NK-92 (cell line): ENCODE measurements around the gene INPP5B.

ENCODE experiments used
- DNase-seq: peaks from one replicate; lab custom pipeline; 2025; ENCODE audit not compliant: unreplicated experiment; lab: John Stamatoyannopoulos, UW

Gene INPP5B

GRCh38 chr1:37875833-37876232, 71.0 kb downstream of the INPP5B start:
- no peak for DNase-seq

DNA sequence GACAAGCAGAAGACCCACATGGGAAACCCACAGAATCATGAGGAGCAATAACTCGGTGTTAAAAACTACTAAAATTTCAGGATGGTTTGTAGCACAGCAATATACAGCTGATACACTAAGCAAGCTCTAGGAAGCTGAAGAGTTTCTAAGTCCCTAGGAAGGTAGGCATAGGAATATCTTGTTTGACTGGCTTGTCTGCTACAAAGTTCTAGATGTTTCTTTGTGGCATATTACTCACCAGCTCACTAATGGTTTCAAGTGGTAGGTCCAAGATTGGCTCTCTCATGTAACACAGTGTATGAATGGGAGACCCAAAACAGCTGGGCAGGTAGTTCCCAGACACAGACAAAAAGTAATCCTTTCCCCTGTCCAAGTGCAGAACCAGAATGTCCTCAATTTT, 74.2 kb downstream of the INPP5B start:
- no peak for DNase-seq

DNA sequence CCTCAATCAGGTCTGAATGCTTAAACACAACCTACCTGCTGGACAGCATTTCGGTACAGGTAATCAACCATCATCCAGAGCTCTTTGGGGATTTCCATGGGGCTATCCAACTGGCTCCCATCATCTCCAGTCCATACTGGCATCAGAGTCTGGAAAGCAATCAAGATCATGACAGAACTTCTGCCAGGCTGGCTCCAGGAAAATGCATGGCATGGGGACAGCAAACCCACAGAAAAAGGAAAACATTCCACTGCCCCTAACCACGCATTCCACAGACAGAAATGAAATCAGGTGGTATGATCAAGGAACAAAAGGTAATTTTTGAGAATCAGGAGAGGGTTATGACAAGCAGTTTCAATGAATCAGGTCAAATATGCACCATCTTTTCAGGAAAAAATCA, 78.4 kb downstream of the INPP5B start:
- no peak for DNase-seq

- DNase-seq, result no peak
These were observed 79.1 kb downstream of the INPP5B start for GRCh38 chr1:37867784-37868183.

DNA sequence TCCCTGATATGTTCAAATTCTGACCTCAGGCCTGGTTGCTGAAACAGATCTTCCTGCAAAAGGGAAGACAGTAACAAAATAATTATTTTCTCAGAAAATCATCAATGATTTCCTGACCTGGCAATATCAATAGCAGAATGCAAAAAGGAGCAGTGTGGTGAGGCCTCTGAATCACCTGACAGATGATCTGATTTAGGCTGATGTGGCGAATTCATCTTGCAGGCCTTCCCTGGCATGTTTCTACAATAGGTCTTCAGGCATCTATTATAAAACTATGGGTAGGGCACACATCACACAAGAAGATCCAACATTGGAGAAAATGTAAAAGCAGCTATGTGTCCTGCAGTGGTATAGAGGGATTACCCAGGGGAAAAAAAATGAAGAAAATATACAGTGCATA, 80.4 kb downstream of the INPP5B start:
- DNase-seq, result no peak

GRCh38 chr1:37865348-37866120, 81.3 kb downstream of the INPP5B start:
- DNase-seq, result no peak

- no peak for DNase-seq
These were observed 84.5 kb downstream of the INPP5B start for GRCh38 chr1:37862330-37862729.

- DNase-seq, result no peak
These were observed 85.7 kb downstream of the INPP5B start for GRCh38 chr1:37861151-37861550.

GRCh38 chr1:37860346-37860666, 86.5 kb downstream of the INPP5B start:
- DNase-seq, result no peak

- DNase-seq, result peak; percentile 88
These were observed 87.1 kb downstream of the INPP5B start, which contains the start of gene MTF1 for GRCh38 chr1:37859507-37860345. Gene MTF1 (minus strand): TSS chr1:37859592. CDS start chr1:37857658, 1,934 bp downstream.

GRCh38 chr1:37858931-37859506, 87.8 kb downstream of the INPP5B start:
- no peak for DNase-seq

DNA sequence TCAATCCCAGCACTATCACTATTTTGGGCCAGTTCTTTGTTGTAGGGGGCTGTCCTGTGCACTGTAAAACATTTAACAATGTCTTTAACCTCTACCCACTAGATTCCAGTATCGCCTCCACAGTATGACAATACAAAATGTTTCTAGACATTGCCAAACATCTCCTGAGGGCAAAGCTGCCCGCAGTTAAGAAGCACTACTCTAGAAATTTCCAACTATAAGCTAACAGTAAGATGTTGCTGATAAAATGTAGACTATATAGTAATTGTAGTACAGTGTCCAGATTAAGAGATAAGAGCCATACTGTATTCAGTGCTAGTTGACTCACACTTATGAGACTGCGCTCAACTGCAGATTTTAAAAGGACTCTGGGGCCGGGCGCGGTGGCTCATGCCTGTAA, 92.4 kb downstream of the INPP5B start:
- DNase-seq, result no peak

DNA sequence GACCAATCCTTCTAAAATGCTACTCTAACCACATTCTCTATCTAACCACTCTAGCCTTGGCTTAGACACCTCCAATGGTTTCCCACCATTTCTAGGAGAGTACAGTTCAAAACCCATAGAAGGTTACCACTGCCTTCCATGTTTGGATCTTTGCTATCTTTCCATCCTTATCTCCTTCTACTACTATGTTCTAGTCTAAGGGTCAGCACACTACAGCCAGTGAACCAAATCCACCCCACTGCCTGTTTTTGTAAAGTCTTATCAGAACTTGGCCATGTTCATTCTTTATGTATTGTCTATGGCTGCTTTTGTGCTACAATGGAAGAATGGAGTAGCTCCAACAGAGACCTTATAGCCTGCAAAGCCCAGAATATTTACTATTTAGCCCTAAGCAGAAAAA, 93.7 kb downstream of the INPP5B start:
- no peak for DNase-seq

GRCh38 chr1:37851782-37852210, 95.1 kb downstream of the INPP5B start:
- DNase-seq, result no peak

DNA sequence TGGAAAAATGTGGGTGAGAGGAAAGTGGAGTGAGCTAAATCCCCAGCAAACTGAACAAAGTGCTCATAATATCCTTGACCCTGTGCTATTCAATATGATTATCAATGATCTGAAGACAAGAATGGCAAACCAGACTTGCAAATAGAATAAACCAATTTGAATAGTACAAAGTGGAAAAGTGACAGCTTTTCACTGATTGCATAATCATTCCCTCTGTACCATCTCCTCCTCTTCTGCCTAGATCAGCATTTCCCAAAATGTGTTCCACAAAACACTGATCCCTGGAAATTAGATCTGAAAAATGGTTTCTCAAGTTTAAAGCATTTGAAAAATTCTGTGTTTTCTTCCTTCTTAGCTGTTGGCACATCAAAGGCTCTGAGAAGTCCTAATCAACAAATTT, 95.6 kb downstream of the INPP5B start:
- no peak for DNase-seq

- DNase-seq, result no peak
These were observed 96.4 kb downstream of the INPP5B start for GRCh38 chr1:37850352-37850955.

- DNase-seq, result no peak
These were observed 97.4 kb downstream of the INPP5B start for GRCh38 chr1:37849480-37849879.

DNA sequence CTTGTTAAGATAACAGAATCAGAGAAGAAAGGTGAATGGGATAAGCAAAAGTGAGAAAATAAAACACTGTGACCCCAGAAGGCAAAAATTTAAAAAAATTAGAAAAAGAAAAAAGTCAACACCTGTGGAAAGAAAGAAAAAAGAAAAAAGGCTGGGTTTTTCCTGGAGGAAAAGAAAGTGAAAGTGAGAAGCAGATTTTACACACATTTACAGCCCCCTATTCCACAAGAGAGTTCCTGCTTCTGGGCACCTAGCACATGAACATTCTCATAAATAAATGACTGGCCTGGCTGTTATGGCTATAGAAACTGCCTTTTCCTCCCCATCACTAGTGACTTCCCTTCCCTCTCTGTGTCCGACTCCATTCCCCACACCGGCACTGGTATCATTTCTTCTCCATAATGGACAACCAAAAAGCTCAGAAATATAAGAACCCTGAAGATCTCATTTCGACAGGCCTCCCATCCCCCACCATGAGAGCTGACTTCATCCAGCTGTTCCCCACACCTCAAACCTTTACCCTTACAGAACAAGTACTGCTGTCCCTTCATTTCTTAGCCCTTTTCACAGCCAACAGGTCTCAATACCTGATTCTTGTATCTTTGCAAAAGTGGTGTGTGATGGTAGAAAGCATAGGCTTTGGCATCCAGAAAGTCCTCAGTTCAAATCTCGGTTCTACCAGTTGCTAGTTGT, 100.1 kb downstream of the INPP5B start:
- DNase-seq, result no peak

GRCh38 chr1:37845786-37846185, 101.1 kb downstream of the INPP5B start:
- no peak for DNase-seq

DNA sequence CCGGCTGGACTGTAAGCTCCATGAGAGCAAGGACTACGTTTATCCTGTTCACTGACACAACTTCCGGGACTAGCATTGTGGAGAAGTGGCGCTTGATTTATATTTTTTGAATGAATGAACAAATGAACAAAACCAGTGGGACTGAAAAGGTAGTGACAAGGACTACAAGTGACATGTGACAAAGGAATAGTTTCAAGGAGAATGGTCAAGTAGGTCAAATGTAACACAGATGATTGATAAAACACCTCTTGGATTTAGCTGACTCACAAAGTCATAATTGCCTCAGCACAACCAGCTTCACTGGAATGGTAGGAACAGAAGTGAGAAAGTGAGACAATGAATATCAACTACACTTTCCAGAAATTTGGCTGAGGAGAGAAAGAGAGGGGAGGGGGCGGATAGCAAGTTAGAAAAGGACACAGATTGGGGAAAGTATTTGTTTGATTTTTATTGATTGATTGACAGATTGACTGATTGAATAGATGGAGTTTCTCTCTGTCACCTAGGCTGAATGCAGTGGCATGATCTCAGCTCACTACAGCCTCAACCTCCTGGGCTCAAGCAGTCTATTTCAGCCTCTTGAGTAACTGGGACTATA, 101.7 kb downstream of the INPP5B start:
- DNase-seq, result no peak

GRCh38 chr1:37844536-37844935, 102.3 kb downstream of the INPP5B start:
- no peak for DNase-seq
